SK-MEL-5 (cell line): ENCODE results near the gene TAS2R43. TPM values are rescaled to one million over a fixed set of nuclear protein-coding genes. Genes with fewer than 3 reads are reported as not detected.
"Not testable (repeated sequence)": the region's sequence is repeated elsewhere in the genome, so short reads cannot be mapped to it uniquely, and the experiment has no call there.

ENCODE experiments used
- DNase-seq: peaks from one replicate; pipeline ENCODE4 v3.0.0-alpha.2; 2016; ENCODE audit warnings: low read depth, low spot score
- in situ Hi-C: cut with HindIII; loops from 2 replicates; pipeline ENCODE4 v1.10.0; 2016; ENCODE audit warnings: low sequenced_read_pairs, high pct_unique_total_duplicates, low pct_unique_long_range_greater_than_20kb
- polyA plus RNA-seq, 2 experiments: library from polyadenylated mRNA; depleted of rRNA; stranded (reverse); fragments of >200 nt; gene quantifications; 2 replicates each; pipeline ENCODE4 v1.2.3, GENCODE V29; 2015
- total RNA-seq: library from RNA; depleted of rRNA; stranded (reverse); fragments of >200 nt; shearing (Covaris generic); gene quantifications from 2 replicates; pipeline ENCODE4 v1.2.3, GENCODE V29; 2014; rRNA removed

TAS2R43 gene, protein sequence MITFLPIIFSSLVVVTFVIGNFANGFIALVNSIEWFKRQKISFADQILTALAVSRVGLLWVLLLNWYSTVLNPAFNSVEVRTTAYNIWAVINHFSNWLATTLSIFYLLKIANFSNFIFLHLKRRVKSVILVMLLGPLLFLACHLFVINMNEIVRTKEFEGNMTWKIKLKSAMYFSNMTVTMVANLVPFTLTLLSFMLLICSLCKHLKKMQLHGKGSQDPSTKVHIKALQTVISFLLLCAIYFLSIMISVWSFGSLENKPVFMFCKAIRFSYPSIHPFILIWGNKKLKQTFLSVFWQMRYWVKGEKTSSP
- 0.42 and 0.51 TPM in 2 replicates for total RNA-seq
- polyA plus RNA-seq (2015; cell fraction: cytosol; rRNA removed): not detected in 2 replicates
- polyA plus RNA-seq (2015; cell fraction: nucleus; rRNA removed): 0.24 and 0.47 TPM in 2 replicates

DNA sequence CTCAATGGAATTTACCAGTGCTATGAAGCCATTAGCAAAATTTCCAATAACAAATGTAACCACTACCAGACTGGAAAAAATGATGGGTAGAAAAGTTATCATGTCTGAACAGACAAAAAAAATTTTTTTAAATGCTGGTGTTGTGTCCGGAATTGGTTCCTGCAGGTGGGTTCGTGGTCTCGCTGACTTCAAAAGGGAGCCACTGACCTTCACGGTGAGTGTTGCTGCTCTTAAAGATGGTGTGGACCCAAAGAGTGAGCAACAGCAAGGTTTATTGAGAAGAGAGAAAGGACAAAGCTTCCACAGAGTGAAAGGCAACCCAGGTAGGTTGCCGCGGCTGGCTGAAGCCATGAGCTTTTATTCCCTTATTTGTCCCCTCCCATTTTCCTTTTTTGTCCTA is at the start of gene TAS2R43:
TAS2R43 (minus strand) TSS at position 186 of the 400 bp plus-strand sequence; CDS start at position 102, 84 bp downstream.
- no peak for DNase-seq
- in situ Hi-C loops: no loop called here

DNA sequence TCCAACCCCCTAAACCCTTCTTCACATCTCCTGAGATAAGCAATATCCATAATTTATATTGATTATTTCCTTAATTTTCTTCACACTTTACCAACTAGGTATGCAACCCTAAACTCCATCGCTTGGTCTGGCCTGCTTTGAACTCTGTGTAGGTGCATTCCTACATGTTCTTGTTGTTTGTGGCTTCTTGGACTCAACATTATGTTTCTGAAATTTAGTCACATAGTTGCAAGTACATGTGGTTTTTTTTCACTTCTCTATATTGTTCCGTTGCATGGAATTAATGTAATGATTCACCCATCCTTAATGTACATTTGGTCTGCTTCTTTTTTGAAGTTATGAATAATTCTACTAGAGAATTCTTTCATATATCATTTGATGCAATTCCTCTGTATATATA is 44.0 kb upstream of the TAS2R43 start:
- in situ Hi-C loops: no loop called here
- no peak for DNase-seq

DNA sequence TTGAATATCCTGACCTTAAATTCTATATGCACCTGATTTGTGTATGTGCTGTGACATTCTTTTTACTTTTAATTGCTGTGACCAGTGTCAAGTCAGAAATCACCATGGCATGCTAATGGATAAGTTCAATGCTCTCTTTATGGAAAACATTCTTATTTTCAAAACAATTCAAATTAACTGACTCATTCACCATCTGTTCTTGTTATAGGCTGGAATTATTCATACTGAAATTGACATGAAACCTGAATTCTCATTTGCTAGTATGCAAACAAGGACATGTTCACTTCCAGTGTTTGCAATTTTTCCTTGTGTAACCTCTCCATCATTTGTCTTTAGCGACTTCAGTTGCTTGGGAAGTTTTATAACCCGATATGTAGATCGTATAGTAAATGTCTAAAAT is 42.2 kb upstream of the TAS2R43 start, which contains the start of gene TAS2R30:
TAS2R30 (minus strand) TSS at position 340 of the 400 bp plus-strand sequence. CDS start 400 bp downstream, outside the sequence.
- no peak for DNase-seq
- in situ Hi-C loops: no loop called here

DNA sequence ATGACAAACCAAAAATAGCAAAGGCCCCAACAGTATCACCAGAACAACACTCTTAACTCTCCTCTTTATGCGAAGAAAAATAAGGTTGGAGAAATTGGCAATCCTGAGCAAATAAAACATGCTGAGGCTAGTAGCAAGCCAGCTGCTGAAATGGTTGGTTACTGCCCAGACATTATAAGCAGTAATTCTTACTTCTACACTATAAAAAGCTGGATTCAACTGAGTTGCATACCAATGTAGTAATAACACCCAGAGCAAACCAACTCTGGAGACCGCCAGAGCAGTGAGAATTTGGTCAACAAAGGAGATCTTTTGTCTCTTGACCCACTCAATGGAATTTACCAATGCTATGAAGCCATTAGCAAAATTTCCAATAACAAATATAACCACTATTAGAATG is 41.7 kb upstream of the TAS2R43 start:
- peak; percentile 19 for DNase-seq
- in situ Hi-C loops: no loop called here

DNA sequence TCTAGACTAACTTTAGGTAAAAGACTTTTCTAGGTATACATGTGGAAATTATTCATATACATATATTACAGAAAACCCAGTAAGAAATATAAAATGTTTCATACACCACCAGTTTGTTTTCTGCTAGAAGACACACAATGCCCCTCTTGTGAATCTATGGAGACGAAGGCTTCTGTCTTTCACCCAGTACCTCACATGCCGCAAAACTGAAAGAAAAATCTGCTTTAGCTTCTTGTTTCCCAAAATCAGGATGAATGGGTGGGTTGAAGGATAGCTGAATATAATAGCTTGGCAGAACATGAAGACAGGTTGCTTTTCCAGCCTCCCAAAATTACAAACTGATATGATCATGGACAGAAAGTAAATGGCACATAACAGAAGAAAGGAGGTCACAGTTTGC is 41.0 kb upstream of the TAS2R43 start:
- DNase-seq: peak; percentile 8
- in situ Hi-C loops: no loop called here

DNA sequence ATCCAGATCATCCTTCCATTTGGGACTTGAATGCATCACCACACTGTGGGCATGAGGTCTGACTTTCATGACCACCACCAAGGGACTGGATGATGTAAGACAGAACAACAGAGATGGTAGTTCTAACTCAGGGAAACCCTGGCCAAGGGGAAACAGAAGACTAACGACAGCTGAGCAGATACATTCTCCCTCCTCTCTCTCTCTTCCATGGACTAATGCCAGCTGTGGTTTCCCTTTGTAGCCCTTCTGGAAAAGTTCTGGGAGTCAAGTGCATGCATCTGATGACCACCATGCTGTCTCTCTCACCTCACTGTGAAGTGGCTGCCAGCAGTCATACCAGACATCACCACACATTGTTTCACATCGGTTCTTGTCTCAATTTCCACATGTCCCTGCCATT is 38.9 kb upstream of the TAS2R43 start:
- in situ Hi-C loops: no loop called here
- no peak for DNase-seq

DNA sequence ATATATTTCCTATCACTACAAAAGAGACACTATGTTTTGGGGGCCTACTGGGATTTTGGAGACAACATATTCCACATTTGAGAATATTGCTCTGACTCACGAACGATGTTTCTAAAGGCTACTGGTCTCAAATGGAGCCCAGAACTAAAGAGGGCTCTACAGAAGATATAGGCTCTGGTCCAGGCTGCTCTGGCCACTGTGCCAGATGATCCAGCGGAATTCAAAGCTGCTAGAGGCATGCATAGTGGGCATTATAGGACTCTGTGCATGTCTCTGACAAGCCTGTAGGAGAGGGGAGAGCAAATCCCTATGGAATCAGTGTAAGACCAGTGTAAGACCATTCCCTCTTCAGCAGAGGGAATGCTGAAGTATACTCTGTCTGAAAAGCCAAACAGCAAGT is 38.3 kb upstream of the TAS2R43 start:
- in situ Hi-C loops: no loop called here

DNA sequence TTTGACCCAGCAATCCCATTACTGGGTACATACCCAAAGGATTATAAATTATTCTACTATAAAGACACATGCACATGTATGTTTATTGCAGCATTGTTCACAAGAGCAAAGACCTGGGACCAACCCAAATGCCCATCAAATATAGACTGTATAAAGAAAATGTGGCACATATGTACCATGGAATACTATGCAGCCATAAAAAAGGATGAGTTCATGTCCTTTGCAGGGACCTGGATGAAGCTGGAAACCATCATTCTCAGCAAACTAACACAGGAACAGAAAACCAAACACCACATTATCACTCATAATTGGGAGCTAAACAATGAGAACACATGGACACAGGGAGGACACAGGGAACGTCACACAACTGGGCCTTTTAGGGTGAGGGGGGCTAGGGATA is 22.0 kb upstream of the TAS2R43 start:
- DNase-seq, in situ Hi-C loops: not testable (repeated sequence)

More for the DNA sequence above, 38.3 kb upstream of the TAS2R43 start:
- DNase-seq: no peak

DNA sequence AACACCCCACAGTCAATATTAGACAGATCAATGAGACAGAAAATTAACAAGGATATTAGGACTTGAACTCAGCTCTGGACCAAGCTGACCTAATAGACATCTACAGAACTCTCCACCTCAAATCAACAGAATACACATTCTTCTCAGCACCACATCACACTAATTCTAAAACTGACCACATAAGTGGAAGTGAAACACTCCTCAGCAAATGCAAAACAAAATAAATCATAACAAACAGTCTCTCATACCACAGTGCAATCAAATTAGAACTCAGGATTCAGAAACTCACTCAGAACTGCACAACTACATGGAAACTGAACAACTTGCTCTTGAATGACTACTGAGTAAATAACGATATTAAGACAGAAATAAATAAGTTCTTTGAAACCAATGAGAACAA is 19.1 kb upstream of the TAS2R43 start:
- in situ Hi-C loops, DNase-seq: not testable (repeated sequence)

DNA sequence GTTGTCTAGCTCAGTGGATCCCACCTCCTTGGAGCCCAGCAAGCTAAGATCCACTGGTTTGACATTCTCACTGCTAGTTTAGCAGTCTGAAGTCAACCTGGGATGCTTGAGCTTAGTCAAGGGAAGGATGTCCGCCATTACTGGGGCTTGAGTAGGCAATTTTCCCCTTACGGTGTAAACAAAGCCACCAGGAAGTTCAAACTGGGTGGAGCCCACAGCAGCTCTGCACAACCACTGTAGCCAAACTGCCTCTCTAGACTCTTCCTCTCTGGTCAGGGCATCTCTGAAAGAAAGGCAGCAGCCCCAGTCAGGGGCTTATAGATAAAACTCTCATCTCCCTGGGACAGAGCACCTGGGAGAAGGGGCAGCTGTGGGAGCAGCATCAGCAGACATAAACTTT is 16.7 kb upstream of the TAS2R43 start:
- DNase-seq: no peak
- in situ Hi-C loops: no loop called here

DNA sequence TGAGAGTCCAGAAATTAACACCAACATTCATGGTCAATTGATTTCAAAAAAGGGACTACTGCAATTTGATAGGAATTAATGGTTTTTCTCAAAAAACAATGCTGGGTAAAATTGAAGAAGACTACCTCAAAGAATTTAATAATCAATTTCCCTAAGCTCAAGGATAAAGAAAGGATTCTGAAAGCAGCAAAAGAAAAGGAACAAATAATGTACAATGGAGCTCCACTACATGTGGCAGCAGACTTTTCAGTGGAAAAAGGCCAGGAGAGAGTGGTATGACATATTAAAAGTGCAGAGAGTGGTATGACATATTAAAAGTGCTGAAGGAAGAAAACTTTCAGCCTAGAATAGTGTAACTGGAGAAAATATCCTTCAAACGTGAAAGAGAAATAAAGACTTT is 15.6 kb upstream of the TAS2R43 start:
- in situ Hi-C loops: no loop called here
- no peak for DNase-seq

DNA sequence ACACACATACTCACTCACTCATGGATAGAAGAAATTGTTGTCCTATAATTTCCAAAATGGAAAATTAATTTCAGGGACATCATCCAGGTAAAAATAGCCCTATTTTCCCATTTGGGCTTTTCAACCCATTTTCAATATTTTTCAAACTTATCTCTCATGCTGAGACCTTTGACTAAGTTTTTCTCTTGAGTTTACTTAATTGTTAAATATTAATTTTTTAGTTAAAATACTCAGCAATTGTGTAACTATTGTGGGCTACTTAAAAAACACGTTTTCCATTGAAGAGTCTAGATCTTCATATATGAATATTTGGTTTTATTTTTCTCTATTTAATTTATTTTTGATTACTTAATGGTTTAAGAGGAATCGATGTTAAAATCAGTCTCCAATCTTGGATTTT is 14.2 kb upstream of the TAS2R43 start:
- no peak for DNase-seq
- in situ Hi-C loops: no loop called here

DNA sequence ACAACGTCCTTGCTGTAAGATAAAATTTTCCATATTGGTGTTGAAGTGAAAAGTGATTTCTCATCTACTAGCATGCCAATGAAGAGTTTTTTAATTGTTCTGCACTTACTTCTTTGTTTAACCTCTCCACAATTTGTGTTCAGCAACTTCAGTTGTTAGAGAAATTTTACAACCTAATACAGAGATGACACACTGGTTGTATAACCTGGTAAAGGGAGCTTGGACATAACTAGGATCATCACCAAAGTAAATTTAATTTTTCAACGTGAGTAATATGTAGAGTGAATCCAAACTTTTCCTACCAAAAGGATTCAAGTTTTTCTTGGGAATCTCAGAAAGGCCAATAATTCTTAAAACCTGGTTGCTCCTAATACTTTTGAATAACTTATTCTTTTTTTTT is 13.4 kb upstream of the TAS2R43 start:
- in situ Hi-C loops: no loop called here
- DNase-seq: no peak

DNA sequence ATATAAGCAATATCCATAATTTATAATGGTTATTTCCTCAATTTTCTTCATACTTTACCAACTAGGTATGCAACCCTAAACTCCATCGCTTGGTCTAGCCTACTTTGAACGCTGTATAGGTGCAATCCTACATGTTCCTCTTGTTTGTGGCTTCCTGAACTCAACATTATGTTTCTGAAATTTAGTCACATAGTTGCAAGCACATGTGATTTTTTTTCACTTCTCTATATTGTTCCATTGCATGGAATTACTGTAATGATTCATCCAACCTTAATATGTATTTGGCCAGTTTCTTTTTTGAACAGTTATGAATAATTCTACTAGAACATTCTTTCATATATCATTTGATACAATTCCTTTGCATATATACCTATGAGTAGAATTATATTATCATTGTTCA is 2.8 kb upstream of the TAS2R43 start:
- DNase-seq, in situ Hi-C loops: not testable (repeated sequence)

DNA sequence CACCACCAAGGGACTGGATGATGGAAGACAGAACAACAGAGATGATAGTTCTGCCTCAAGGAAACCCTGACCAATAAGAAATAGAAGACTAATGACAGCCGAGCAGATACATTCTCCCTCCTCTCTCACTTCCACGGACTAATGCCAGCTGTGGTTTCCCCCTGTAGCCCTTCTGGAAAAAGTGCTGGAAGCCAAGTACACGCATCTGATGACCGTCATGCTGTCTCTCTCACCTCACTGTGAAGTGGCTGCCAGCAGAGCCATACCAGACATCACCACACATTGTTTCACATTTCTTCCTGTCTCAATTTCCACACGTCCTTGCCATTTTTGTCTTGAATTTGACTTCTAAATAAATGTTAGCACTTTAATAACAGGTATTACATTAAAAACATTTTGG is 2.9 kb downstream of the TAS2R43 start:
- in situ Hi-C loops: no loop called here
- no peak for DNase-seq

DNA sequence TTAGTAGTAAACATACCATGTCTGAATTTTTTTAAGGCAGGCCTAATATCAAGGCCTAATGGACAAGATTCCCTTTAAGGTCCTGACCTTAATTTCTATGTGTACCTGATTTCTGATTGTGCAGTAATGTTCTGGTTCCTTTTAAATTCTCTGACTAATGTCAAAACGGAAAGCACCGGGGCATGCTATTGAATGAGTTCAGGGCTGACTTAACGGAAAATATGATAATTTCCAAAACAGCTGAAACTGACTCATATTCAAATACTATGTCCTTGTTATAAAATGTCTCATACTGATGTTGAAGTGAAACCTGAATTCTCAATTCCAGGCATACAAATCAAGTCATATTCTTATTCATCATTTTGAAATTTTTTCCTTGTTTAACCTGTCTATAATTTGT is 6.7 kb downstream of the TAS2R43 start:
- in situ Hi-C loops: no loop called here
- DNase-seq: no peak

DNA sequence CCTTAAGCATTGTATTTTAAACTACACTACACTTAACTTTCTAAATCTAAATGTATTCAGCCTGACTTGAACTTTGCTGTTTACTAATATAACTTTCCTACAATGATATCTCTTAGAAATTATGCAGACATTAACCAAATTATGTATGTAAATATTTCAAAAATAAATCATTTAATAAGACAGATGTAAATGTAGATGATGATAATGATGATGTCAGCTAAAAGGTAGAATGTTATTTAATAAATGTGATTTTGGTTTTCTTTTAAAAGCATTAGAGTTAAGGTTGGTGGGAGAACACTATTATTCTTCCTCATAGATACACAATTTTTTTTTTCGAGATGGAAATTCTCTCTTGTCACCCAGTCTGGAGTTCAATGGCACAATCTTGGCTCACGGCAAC is 10.1 kb downstream of the TAS2R43 start:
- DNase-seq: no peak
- in situ Hi-C loops: no loop called here

DNA sequence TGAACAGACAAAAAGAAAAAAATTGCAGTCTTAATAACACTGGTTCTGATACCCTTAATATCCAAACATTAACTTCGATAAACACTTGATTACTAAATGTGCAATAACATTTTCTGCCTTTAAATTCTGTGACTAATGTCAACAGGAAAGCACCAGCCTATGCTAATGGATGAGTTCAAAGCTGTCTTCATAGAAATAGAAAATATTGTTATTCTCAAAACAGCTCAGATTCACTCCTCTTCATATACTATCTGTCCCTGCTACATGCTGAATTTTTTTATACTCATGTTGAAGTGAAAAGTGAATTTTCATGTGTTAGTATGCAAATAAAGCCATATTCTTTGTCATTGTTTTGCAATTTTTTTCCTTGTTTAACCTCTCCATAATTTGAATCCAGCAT is 13.9 kb downstream of the TAS2R43 start:
- in situ Hi-C loops: no loop called here
- DNase-seq: no peak

DNA sequence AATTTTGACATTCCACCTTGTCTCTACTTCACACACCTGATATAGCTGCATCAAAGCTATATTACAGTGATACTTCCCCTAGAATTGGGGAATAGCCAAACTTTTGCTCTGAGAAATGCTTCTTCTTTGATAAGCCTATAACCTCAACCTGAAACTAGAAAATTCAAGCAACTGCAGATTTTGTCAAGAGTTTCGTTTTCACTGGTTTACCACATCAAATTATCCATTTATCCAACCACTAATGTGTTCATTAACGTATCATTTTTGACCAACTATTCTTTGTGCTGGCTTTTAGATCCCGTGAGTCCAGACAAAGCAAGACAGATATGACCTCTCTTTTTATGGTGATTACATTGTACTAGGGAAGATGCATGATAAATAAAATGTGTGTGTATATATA is 16.5 kb downstream of the TAS2R43 start:
- no peak for DNase-seq
- in situ Hi-C loops: no loop called here
